Activated CD8-positive, alpha-beta memory T cell treated with anti-CD3 and anti-CD28 coated beads for 24 hours (primary cell): Measurements from ENCODE around the gene PTPRE.

ENCODE experiments used
- DNase-seq: peaks from one replicate; pipeline ENCODE4 v3.0.0-alpha.2; 2020

Gene PTPRE

DNA sequence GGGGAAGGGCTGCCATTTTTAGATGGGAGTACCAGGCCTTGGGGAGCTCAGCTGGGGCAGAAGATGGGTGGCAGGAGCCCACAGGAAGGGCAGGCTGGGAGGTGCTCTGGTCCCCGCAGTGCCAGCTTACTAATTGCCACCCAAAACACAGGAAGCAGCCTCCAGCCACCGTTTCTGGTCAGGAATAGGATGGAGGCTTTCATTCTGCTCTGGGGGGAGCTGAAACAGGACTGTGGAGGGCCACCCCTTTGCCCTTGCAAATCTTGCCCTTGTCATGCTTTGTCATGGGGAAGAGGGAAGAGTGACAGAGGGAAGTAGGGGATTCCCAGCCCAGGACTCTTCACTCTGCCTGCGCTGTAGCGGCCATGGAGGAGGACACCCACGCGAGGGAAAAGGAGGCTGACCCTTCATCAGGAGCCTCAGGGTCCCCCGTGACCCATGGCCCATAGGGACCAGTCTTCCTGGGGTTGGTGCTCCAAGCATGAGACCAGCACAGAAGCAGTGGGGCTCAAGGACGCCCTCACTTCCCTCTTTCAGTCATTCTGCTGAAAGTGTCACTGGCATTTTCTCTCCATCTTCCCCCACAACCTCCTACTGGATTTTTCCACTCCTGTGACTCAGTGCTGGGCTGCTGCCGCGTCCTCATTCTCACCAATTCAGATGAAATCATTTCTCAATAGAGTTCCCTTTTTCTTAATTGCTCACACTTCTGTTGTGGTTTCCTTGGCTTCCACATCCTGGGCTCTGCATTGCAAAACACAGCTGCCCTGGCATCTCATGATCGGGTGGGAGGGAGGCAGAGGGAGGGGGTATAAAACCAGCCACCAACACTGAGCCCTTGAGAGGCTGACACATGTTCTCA, 157.4 kb downstream of the PTPRE start:
- DNase-seq: peak; percentile 87

- DNase-seq: no peak
Measured at GRCh38 chr10:128064970-128065580, 158.2 kb downstream of the PTPRE start.

- DNase-seq: no peak
Measured at GRCh38 chr10:128065881-128066534, 159.1 kb downstream of the PTPRE start.

DNA sequence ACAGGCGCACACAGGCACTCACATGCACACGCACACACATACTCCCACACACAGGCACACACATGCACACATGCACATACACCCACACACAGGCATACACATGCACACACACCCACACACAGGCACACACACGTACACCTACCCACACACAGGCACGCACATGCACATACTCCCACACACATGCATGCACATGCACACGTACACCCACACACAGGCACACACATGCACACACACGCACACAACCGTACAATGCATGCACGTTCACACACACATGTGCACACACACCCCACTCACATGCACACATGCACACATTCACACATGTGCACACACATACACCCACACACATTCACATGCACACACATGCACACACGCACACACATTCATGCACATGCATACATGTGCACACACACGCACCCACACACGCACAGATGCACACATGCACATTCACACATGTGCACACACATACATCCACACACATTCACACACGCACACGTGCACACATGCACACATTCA, 160.0 kb downstream of the PTPRE start:
- no peak for DNase-seq

DNA sequence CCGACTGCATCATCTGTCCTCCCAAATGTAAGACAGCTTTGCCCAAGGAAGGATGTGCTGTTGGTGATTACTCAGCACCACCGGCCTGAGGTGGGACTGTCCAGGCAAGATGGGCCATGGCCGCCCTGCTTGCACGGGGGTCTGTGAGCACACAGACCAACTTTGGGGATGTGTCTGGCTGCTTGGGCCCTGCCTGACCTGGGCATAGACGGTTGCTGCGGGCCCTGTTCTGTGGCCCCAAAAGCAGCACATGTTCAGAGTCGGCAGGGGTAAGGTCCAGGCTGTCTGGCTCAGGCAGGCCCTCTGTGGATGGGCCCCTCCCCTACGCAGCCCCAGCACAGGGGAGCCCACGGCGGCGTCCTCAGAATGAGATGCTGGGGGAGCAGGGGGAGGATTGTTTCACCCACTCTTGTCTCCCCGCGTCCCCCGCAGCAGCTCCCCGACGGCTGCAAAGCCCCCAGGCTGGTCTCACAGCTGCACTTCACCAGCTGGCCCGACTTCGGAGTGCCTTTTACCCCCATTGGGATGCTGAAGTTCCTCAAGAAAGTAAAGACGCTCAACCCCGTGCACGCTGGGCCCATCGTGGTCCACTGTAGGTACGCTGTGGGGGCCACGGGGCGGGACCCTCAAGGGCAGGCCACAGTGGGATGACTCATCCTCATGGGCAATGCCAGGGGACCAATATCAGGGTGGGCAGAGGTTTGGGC, 160.9 kb downstream of the PTPRE start:
- no peak for DNase-seq

GRCh38 chr10:128068398-128069285, 161.7 kb downstream of the PTPRE start:
- no peak for DNase-seq

DNA sequence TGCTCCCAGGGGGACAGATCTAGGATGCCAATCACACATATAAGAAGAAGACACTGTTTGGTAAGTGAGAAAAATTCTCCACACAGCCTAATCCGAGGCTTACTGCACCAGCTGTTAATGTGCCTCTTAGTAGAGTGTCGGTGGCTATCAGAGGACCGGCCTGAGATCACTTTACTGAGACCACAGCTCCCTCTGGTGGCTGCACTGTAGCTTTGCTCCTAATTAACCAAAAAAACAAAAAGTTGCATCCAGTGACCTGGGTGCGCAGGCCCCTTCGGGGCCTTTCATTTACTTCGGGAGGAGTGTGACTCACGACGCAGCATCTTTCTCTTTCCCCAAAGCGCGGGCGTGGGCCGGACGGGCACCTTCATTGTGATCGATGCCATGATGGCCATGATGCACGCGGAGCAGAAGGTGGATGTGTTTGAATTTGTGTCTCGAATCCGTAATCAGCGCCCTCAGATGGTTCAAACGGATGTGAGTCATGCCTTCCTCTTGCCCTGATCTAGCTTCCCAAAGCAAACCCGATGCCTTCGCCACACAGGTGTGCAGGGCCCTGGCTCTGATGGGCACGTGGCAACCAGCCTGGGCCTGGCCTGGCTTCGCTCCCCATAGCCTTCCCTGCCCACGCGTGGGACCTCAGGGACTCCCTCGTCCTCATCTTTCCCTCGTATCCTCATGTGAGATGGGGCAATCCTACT, 162.6 kb downstream of the PTPRE start:
- DNase-seq: peak; percentile 89

DNA sequence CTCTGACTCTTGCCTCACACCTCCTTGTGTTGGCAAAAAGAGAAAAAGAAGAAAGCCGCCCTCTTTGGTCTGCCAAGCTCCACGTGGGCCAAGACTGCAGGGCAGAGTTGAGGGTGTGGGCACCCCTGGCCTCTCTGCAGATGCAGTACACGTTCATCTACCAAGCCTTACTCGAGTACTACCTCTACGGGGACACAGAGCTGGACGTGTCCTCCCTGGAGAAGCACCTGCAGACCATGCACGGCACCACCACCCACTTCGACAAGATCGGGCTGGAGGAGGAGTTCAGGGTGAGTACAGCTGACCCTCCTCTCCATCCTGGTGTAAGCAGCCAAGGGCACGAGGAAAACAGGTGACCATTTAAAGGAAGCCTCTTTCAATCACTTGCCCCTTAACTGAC, 163.3 kb downstream of the PTPRE start:
- no peak for DNase-seq

DNA sequence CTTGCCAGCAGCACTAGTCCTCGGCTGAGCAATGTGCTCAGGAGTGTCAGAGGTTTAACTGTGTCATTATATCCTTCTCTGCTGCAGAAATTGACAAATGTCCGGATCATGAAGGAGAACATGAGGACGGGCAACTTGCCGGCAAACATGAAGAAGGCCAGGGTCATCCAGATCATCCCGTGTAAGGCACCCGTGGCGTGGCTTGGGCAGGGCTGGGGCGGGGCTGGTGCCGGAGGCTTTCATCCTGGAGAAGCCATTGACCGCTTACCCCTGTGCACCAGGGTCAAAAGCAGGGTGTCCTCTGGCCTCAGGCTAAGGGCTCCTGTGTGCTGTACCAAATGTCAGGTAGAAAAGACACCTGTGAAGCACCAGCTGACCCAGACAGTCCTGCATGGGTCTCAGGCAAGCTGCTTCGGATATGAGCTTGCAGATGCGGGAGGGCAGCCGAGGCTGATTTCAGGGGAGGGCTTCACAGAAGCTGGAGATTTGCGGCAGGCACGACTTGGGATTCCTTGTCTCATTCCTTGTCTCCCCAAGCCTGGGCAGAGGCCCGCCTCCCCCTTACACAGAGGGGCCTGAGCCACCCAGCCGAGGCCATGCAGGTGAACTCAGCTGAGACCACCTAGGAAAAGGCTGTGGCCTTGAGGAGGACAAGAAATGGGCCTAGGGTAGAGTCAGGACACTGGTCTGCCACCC, 164.0 kb downstream of the PTPRE start:
- DNase-seq: no peak

DNA sequence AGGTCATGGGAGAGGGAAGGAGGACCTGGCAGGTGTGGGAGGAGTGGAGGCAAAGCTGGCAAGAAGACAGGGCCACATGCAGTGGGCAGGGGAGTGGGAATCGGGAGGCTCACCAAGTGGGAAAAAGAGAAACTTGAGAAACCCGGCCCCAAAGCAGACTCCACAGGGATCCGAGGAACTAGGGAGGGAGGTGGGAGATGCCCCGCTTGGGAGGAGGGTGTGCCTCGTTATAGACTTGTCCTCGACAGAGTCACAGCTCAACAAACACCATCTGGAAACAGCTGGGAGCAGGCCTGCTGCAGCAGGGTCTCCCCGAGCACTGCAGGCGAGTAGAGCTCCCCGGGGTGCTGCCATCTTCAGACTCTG, 164.5 kb downstream of the PTPRE start:
- no peak for DNase-seq

DNA sequence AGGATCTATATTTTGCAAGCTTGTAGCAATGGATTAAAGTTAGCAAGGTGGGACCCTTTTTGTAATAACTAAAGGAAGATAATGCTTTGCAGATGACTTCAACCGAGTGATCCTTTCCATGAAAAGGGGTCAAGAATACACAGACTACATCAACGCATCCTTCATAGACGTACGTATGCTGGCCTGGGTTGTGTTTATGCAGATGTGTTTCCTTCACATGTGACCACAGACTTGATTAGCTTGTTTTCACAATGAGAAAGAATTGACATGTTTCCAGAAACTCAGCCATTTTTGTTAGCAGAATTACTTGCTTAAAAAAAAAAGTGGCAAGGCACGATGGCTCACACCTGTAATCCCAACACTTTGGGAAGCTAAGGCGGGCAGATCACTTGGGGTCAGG, 165.1 kb downstream of the PTPRE start:
- DNase-seq: no peak

GRCh38 chr10:128072941-128073645, 166.2 kb downstream of the PTPRE start:
- DNase-seq: no peak

- DNase-seq: no peak
Measured at GRCh38 chr10:128073890-128074289, 167.0 kb downstream of the PTPRE start.

- DNase-seq: no peak
Measured at GRCh38 chr10:128074589-128074988, 167.7 kb downstream of the PTPRE start.

DNA sequence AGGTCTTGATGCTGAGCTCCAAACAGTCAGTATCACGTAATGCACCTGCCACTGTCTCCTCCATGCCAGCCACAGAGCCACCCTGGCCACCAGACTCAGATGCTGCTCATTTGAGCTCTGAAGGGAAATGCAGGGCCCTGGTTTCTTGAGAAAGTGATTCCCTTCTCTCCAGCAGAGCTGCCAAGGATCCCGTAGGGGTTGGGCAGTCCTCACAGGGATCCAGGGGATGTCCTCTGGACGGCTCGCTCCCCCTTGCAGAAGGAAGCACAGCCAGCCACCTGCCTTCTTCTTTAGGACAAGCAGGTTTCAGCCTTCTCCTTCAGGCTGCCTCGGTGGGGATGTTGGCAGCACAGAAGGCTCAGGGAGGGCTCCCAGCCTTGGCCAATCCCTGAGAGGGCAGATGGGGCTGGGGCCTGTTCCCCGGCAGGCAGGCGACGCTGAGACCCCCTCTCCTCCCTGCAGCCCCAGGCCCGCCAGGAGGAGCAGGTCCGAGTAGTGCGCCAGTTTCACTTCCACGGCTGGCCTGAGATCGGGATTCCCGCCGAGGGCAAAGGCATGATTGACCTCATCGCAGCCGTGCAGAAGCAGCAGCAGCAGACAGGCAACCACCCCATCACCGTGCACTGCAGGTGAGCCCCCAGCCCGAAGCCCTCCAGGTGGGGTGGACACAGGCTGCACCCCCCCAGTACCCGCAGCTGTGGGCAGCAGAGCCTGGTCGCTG, 170.4 kb downstream of the PTPRE start:
- DNase-seq: peak; percentile 43

DNA sequence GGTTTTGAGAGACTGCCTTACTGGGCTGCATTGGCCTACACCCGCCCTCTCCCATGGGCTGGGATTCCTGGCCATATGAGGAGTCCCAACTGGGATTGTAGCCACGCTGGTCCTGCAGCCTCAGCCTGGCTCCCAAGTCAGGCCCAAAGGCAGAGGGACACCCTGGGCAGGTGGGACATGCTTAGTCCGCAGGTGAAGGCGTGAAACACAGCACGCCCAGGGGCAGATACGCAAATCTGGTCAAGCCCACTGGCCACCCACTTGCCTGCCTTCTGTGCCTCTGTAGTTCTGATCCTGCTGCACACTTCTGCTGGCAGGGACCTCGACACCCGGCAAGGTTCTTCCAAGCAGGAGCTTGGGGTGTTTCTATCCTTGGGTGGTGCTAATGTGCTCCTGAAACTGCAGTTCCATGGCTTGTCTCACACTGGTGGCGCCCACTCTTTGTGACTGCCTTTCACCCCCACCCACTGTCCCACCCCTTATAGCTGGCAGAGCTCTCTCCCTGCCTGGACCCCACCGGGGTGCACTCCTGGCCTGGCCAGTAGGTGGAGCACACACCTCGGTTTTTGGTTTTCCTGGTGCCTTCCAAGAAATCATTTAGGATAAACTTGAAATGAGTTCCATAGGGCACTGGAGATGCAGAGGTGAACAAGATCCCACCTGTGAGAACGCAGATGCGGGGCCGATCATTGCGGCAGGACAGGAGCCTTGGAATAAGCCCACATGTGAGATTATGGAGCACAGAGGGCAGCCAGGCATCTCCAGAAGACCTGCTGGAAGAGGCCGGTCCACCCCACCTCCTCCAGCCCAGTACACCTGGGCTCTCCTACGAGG, 171.4 kb downstream of the PTPRE start:
- peak; percentile 76 for DNase-seq

- no peak for DNase-seq
Measured at GRCh38 chr10:128080231-128080630, 173.3 kb downstream of the PTPRE start.

DNA sequence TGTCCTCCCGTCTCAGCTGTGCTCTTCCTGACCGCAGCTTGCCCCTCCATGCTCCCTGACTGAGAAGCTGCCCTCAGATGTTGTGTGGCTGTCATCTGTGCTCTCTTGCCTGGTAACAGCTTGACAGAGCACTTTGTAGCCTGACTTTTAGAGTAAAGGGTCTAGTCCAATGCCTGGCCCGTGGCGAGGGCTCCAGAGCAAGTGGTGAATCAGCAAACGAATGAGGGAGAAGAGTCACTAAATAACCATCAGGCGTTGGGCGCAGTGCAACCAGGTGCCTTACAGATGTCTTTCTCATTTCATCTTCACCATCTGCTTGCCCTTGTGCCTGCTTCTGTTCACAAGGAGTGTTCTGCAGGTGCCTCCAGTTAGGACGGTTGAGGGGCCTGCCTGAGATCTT, 173.7 kb downstream of the PTPRE start:
- peak; percentile 51 for DNase-seq

DNA sequence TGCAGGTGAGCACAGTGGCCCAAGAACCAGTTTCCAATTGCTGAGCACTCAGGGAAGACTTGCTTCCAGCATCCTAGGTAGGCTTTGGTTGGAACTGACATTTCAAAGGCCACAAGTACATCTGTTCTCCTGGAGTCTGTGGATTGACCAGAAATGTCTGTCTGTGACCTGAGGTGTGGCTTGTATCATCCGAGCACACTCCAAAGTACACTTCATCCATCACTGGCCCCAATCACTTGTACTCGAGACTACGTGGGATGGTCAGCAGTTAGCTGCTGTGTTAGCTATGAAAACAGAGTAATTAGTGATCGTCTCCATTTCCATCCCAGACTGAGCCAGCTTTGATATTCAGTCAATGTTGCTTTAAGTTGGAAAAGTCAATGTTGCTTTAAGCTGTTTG, 174.3 kb downstream of the PTPRE start:
- DNase-seq: no peak
